Activated CD4-positive, alpha-beta memory T cell treated with anti-CD3 and anti-CD28 coated beads for 36 hours (primary cell): ENCODE data around the gene TSPEAR. TPM values are rescaled to one million over a fixed set of nuclear protein-coding genes. Genes with fewer than 3 reads are reported as not detected.

Experiments used
- CTCF ChIA-PET: fragments of 350-600 bp; sonication (Branson Sonifier 250); formaldehyde crosslinking; loops from one replicate; lab custom pipeline; 2021; ENCODE audit warnings: antibody characterized with exemption, inconsistent platforms; lab: Charles Lee
- POLR2A ChIA-PET: fragments of 350-600 bp; sonication (Branson Sonifier 250); formaldehyde crosslinking; loops from one replicate; lab custom pipeline; 2021; ENCODE audit warnings: antibody characterized with exemption; lab: Charles Lee
- DNase-seq: peaks from one replicate; pipeline ENCODE4 v3.0.0-alpha.2; 2020
- H3K27ac Mint-ChIP-seq: one replicate; pipeline ENCODE4 v1.8.0; 2021; ENCODE audit warnings: mixed read lengths
- H3K27me3 Mint-ChIP-seq: one replicate; pipeline ENCODE4 v1.8.0; 2021; ENCODE audit warnings: mixed read lengths
- H3K36me3 Mint-ChIP-seq: one replicate; pipeline ENCODE4 v1.8.0; 2021; ENCODE audit warnings: mixed read lengths
- H3K4me1 Mint-ChIP-seq: one replicate; pipeline ENCODE4 v1.8.0; 2021; ENCODE audit warnings: low read depth, mixed read lengths
- H3K4me3 Mint-ChIP-seq: one replicate; pipeline ENCODE4 v1.8.0; 2021; ENCODE audit warnings: mild to moderate bottlenecking, mixed read lengths
- H3K9me3 Mint-ChIP-seq: one replicate; pipeline ENCODE4 v1.8.0; 2021; ENCODE audit warnings: mixed read lengths
- intact Hi-C: fragments of 100-400 bp; cut with micrococcal nuclease; formaldehyde crosslinking; loops from one replicate; pipeline ENCODE4 v1.15.1; 2023
- total RNA-seq, 2 experiments: library from RNA; stranded (reverse); gene quantifications; one replicate each; pipeline ENCODE4 v1.2.3, GENCODE V29; 2021

TSPEAR gene
- total RNA-seq, 2 experiments from 2014 or later = not detected

DNA sequence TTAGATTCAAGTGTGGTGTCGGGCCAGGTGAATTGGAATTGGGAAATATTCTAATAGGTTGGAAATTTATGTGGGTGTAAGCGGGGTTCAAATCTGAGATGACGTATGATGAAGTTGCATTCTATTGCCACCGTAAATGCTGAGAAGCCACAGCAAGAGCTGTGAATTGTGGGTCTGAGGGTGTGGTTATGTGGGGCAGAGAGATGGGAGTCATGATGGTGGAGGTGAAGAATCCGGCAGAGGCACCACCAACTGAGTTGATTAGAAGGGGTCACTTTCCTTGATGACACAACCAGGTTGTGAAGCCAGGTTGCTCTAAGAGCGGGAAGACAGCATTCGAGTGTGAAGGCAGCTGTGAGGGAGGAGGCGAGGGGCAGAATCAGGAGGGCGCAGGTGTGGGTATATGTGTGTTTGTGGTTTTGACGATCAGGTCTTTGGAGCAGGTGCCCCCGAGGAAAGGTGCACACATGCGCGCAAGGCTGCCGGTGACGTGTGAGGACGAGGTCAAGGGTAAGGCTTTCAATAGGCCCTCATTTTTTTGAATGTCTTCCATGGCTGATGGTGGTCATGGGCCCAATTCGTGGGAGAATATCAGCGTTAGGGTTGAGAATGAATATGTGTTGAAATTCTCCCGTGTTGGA lies 237.3 kb downstream of the TSPEAR start:
- CTCF ChIA-PET = interaction anchor here (0.6 kb wide), 1 partner anchor 59 kb away, joined by 3 read pairs; no protein-coding TSS in a partner anchor
- POLR2A ChIA-PET = no interaction called here
- H3K36me3 Mint-ChIP-seq = no peaks in the 10 kb centered on the region
- intact Hi-C loops = no loop called here
- H3K4me3 Mint-ChIP-seq = no peak overlapping the region
- H3K4me1 Mint-ChIP-seq = peaks cover 4% of the 10 kb centered on the region
- DNase-seq = no peak
- H3K27ac Mint-ChIP-seq = no peak overlapping the region
- no peaks in the 10 kb centered on the region for H3K9me3 Mint-ChIP-seq
- no peaks in the 10 kb centered on the region for H3K27me3 Mint-ChIP-seq

GRCh38 chr21:44471996-44472395 lies 239.4 kb downstream of the TSPEAR start:
- ChIA-PET POLR2A (no interaction called here), CTCF (no interaction called here)
- H3K27me3 Mint-ChIP-seq = no peaks in the 10 kb centered on the region
- no peaks in the 10 kb centered on the region for H3K9me3 Mint-ChIP-seq
- no peaks in the 10 kb centered on the region for H3K4me1 Mint-ChIP-seq
- no peak for DNase-seq
- no peak overlapping the region for H3K27ac Mint-ChIP-seq
- H3K4me3 Mint-ChIP-seq = no peak overlapping the region
- intact Hi-C loops = no loop called here
- H3K36me3 Mint-ChIP-seq = no peaks in the 10 kb centered on the region

- Mint-ChIP-seq H3K9me3 (no peaks in the 10 kb centered on the region), H3K36me3 (no peaks in the 10 kb centered on the region), H3K4me1 (no peaks in the 10 kb centered on the region), H3K27me3 (no peaks in the 10 kb centered on the region), H3K4me3 (no peak overlapping the region), H3K27ac (no peak overlapping the region)
- DNase-seq = no peak
- ChIA-PET CTCF (interaction anchor here (1.3 kb wide), 1 partner anchor 322 kb away, joined by 4 read pairs; no protein-coding TSS in a partner anchor), POLR2A (no interaction called here)
- intact Hi-C loops = no loop called here
These were observed 240.0 kb downstream of the TSPEAR start for GRCh38 chr21:44471341-44471740.

DNA sequence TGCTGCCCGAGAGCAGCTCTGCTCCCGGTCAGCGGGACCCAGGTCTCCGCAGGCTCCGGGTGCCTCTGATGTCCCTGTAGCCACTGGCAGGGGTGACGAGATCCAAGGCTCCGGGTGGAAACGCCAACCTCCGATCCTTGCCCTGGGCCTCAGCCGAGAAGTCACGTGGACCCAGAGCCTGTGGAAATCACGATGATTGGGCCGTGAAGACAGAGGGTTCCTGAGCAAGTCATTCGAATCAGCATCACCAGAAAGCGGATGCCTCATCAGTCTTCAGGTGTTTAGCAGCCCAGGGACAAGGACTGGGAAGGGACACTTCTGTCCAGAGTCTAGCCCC lies 243.5 kb downstream of the TSPEAR start:
- CTCF ChIA-PET = no interaction called here

GRCh38 chr21:44466996-44467858 lies 244.1 kb downstream of the TSPEAR start:
- Mint-ChIP-seq H3K4me1 (no peaks in the 10 kb centered on the region), H3K4me3 (no peak overlapping the region), H3K27me3 (no peaks in the 10 kb centered on the region), H3K27ac (no peak overlapping the region), H3K9me3 (no peaks in the 10 kb centered on the region), H3K36me3 (no peaks in the 10 kb centered on the region)
- DNase-seq = no peak
- POLR2A ChIA-PET = no interaction called here
- intact Hi-C loops = no loop called here
- CTCF ChIA-PET = no interaction called here

More for the DNA sequence above, 243.5 kb downstream of the TSPEAR start:
- intact Hi-C loops = no loop called here
- Mint-ChIP-seq H3K36me3 (no peaks in the 10 kb centered on the region), H3K4me1 (no peaks in the 10 kb centered on the region), H3K27me3 (no peaks in the 10 kb centered on the region), H3K4me3 (no peak overlapping the region), H3K9me3 (no peaks in the 10 kb centered on the region), H3K27ac (no peak overlapping the region)
- no peak for DNase-seq
- POLR2A ChIA-PET = no interaction called here

DNA sequence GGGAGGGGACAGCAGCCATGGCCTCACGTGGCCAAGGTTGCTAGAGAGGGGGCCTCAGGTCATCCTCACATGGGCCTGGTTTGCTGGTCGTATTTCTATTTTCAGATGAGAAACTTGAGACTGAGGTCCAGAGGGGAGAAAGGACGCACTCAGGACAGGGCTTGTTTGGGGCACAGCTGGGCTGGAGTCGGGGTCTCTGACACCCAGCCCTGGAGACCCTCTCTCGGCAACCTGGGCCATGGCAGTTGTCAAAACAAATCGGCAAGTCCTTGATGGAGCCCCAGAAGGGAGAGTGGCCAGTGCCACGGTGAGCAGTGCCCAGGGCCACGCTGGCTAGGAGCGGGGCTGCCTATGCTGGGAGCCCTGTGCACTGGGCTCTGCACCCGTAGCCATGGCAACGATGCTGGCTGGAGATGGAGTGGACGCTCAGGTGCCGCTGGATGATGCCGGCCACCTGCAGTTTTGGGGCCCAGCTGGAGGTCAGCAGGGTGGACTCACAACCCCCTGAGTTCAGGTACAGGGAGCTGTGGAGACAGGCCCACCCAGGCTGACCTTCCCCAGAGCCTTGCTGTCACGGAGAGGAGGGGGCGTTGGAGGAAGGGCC lies 244.9 kb downstream of the TSPEAR start:
- H3K27ac Mint-ChIP-seq = no peak overlapping the region
- H3K36me3 Mint-ChIP-seq = no peaks in the 10 kb centered on the region
- H3K4me3 Mint-ChIP-seq = no peak overlapping the region
- POLR2A ChIA-PET = no interaction called here
- no peak for DNase-seq
- intact Hi-C loops = no loop called here
- CTCF ChIA-PET = no interaction called here
- H3K9me3 Mint-ChIP-seq = no peaks in the 10 kb centered on the region
- H3K4me1 Mint-ChIP-seq = no peaks in the 10 kb centered on the region
- H3K27me3 Mint-ChIP-seq = no peaks in the 10 kb centered on the region

DNA sequence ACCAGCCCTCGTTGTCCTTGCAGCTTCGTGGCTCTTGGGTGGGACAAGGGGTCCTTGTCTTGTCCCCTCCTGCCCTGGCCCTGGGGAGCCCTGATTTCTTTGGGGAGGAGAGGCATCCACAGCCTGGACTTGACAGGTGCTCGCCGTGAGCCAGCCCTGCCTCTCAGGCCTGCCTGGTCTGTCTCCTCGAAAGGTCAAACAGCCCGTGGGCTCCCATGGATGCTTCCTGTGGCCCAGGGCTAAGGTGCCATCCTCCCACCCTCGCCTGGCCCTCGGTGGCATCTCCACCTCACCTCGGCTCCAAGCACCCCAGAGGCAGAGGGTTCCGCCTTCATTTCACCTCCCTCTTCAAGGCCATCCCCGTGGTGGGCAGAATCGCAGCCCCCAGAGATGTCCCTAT lies 247.0 kb downstream of the TSPEAR start:
- no peaks in the 10 kb centered on the region for H3K27me3 Mint-ChIP-seq
- intact Hi-C loops = no loop called here
- no peaks in the 10 kb centered on the region for H3K9me3 Mint-ChIP-seq
- POLR2A ChIA-PET = no interaction called here
- no peaks in the 10 kb centered on the region for H3K36me3 Mint-ChIP-seq
- H3K4me1 Mint-ChIP-seq = no peaks in the 10 kb centered on the region
- DNase-seq = no peak
- no peak overlapping the region for H3K27ac Mint-ChIP-seq
- no peak overlapping the region for H3K4me3 Mint-ChIP-seq
- CTCF ChIA-PET = no interaction called here

DNA sequence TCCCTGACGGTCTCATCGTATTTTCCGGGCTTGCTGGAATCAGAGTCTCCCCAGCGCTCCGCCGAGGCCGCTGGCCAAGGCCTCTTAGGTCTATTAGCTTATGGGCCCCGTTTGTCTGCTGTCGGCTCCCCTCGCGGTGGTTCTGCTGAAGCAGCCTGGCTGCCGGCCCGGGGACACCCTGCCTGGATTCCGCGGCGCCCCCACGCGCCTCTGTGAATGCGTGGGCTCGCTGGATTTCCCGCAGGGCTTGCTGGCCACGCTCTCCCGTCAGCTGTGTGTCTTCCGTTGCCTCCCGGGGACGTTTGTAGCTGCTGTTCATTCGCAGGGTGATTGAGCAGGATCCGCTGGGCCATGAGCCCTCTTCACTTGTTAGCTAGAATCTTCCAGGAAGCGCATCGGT lies 247.6 kb downstream of the TSPEAR start:
- Mint-ChIP-seq H3K27me3 (no peaks in the 10 kb centered on the region), H3K9me3 (no peaks in the 10 kb centered on the region), H3K36me3 (no peaks in the 10 kb centered on the region), H3K27ac (no peak overlapping the region), H3K4me3 (no peak overlapping the region), H3K4me1 (no peaks in the 10 kb centered on the region)
- DNase-seq = no peak
- intact Hi-C loops = no loop called here
- CTCF ChIA-PET = no interaction called here
- POLR2A ChIA-PET = no interaction called here

GRCh38 chr21:44462834-44463200 lies 248.6 kb downstream of the TSPEAR start:
- POLR2A ChIA-PET = no interaction called here
- intact Hi-C loops = no loop called here
- no peaks in the 10 kb centered on the region for H3K4me1 Mint-ChIP-seq
- no peaks in the 10 kb centered on the region for H3K9me3 Mint-ChIP-seq
- H3K27me3 Mint-ChIP-seq = no peaks in the 10 kb centered on the region
- H3K4me3 Mint-ChIP-seq = no peak overlapping the region
- DNase-seq = no peak
- no peak overlapping the region for H3K27ac Mint-ChIP-seq
- H3K36me3 Mint-ChIP-seq = no peaks in the 10 kb centered on the region
- CTCF ChIA-PET = no interaction called here

DNA sequence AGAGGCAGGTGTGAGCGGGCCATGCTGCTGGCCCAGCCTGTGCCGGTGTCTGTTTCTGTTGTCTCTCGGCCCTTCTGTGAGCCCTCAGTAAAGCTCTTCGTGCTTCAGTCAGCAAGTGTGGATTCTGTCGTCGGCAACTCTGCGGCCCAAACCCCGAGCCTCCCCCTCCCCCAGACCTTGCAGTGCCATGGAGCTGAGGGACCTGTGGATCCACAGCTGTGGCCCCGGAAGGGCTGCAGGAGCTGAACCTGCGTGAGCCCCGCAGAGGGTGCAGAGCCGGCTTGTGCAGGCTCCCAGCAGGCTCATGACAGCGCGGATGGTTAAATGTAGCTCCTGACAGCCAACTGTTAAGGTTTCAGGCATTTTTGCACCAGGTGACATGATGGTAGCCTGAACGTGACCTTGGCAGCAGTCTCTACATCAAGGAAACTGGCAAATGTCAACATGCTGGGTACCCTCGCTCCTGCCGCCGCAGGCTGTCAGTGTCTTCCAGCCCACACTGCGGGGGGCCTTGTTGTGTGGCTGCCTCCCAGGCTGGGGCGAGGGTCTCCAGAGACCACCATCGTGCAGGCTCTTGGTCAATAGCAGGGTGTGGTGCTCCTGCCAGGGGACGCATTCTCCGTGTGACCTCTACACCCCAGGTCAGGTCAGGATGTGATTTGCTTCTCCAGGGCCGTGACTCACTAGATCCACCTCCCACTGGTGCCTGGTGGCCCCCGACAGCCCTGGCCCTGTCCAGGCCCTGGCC lies 249.1 kb downstream of the TSPEAR start:
- intact Hi-C loops = no loop called here
- Mint-ChIP-seq H3K27ac (no peak overlapping the region), H3K36me3 (no peaks in the 10 kb centered on the region), H3K4me1 (no peaks in the 10 kb centered on the region), H3K9me3 (no peaks in the 10 kb centered on the region), H3K4me3 (no peak overlapping the region), H3K27me3 (no peaks in the 10 kb centered on the region)
- ChIA-PET CTCF (no interaction called here), POLR2A (no interaction called here)
- no peak for DNase-seq

DNA sequence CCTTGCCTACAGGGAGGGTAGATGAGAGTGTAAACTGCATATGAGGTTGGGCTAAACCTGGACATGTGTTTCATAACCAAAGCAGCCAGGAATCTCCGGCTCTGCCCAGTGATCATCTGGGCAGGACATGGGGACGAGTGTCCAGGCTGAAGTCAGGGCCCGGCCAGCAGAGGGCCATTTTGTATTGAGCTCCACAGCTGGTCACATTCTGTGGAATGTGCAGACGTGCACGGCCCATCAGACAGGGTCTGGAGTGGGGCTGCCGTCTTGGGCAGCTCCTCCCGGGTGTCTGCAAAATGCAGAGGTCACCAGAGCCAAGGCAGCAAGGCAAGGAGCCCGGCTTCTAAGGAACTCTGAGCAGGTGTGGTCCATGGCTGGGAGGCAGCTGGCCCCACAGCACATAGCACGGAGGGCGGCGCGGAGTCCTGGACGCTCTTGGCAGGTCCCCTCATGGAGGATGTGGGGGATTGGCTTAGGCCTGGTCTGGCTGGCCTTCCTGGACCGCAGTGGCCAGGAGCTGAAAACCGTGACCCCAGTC lies 249.8 kb downstream of the TSPEAR start:
- H3K27ac Mint-ChIP-seq = no peak overlapping the region
- intact Hi-C loops = no loop called here

GRCh38 chr21:44461005-44461404 lies 250.4 kb downstream of the TSPEAR start:
- no peak for DNase-seq
- Mint-ChIP-seq H3K27me3 (no peaks in the 10 kb centered on the region), H3K27ac (no peak overlapping the region), H3K36me3 (no peaks in the 10 kb centered on the region), H3K9me3 (no peaks in the 10 kb centered on the region), H3K4me3 (no peak overlapping the region), H3K4me1 (no peaks in the 10 kb centered on the region)
- intact Hi-C loops = no loop called here
- CTCF ChIA-PET = no interaction called here
- POLR2A ChIA-PET = no interaction called here

More for the DNA sequence above, 249.8 kb downstream of the TSPEAR start:
- ChIA-PET CTCF (no interaction called here), POLR2A (no interaction called here)
- Mint-ChIP-seq H3K36me3 (no peaks in the 10 kb centered on the region), H3K9me3 (no peaks in the 10 kb centered on the region), H3K27me3 (no peaks in the 10 kb centered on the region), H3K4me3 (no peak overlapping the region), H3K4me1 (no peaks in the 10 kb centered on the region)
- DNase-seq = no peak
